DMS53 treated with DMSO at 0.1 percent for 48 hours (cell line): ENCODE measurements around the gene SLC1A3.
"Not testable (repeated sequence)": the region's sequence is repeated elsewhere in the genome, so short reads cannot be mapped to it uniquely, and the experiment has no call there.

Experiments
- DNase-seq: peaks from one replicate; lab custom pipeline; 2025; ENCODE audit not compliant: unreplicated experiment; lab: John Stamatoyannopoulos, UW

Gene SLC1A3

GRCh38 chr5:36606428-36607113, at the start of gene SLC1A3:
Gene SLC1A3 (plus strand): TSS chr5:36606606. CDS start chr5:36608424, 1,818 bp downstream.
- peak; percentile 5 for DNase-seq

- DNase-seq = no peak
Measured at GRCh38 chr5:36558641-36559040, 47.8 kb upstream of the SLC1A3 start.

GRCh38 chr5:36561601-36562000, 44.8 kb upstream of the SLC1A3 start:
- no peak for DNase-seq

- no peak for DNase-seq
Measured at GRCh38 chr5:36569491-36569890, 36.9 kb upstream of the SLC1A3 start.

- no peak for DNase-seq
Measured at GRCh38 chr5:36570301-36571095, 35.9 kb upstream of the SLC1A3 start.

- no peak for DNase-seq
Measured at GRCh38 chr5:36571401-36572042, 34.9 kb upstream of the SLC1A3 start.

GRCh38 chr5:36573438-36573837, 33.0 kb upstream of the SLC1A3 start:
- no peak for DNase-seq

GRCh38 chr5:36575361-36575781, 31.0 kb upstream of the SLC1A3 start:
- DNase-seq = no peak

- no peak for DNase-seq
Measured at GRCh38 chr5:36576721-36577120, 29.7 kb upstream of the SLC1A3 start.

GRCh38 chr5:36579858-36580257, 26.5 kb upstream of the SLC1A3 start:
- DNase-seq = not testable (repeated sequence)

GRCh38 chr5:36581070-36581469, 25.3 kb upstream of the SLC1A3 start:
- no peak for DNase-seq

- no peak for DNase-seq
Measured at GRCh38 chr5:36584009-36584875, 22.2 kb upstream of the SLC1A3 start.

- no peak for DNase-seq
Measured at GRCh38 chr5:36585701-36586100, 20.7 kb upstream of the SLC1A3 start.

GRCh38 chr5:36587354-36587753, 19.1 kb upstream of the SLC1A3 start:
- DNase-seq = no peak

GRCh38 chr5:36589735-36590134, 16.7 kb upstream of the SLC1A3 start:
- DNase-seq = not testable (repeated sequence)

GRCh38 chr5:36590513-36591286, 15.7 kb upstream of the SLC1A3 start:
- no peak for DNase-seq

- no peak for DNase-seq
Measured at GRCh38 chr5:36593867-36594266, 12.5 kb upstream of the SLC1A3 start.

GRCh38 chr5:36596247-36596646, 10.2 kb upstream of the SLC1A3 start:
- no peak for DNase-seq

- no peak for DNase-seq
Measured at GRCh38 chr5:36596756-36597155, 9.7 kb upstream of the SLC1A3 start.

GRCh38 chr5:36598045-36598444, 8.4 kb upstream of the SLC1A3 start:
- no peak for DNase-seq
